GM12872 (cell line): ENCODE data around the gene VEGFA.

ENCODE experiments used
- CTCF ChIP-seq: IDR thresholded peaks from 3 replicates; pipeline ENCODE4 v1.5.1; 2011; ENCODE audit warnings: low read depth, mild to moderate bottlenecking, low read length, moderate library complexity; ENCODE audit not compliant: insufficient read depth

VEGFA gene

GRCh38 chr6:43769526-43770371 is at the start of gene VEGFA:
Gene VEGFA, plus strand, starts transcription at chr6:43770211.
- TF ChIP-seq CTCF, result peak; percentile 99

- TF ChIP-seq CTCF, result no peak
Observed at GRCh38 chr6:43720999-43721398, 49.0 kb upstream of the VEGFA start.

GRCh38 chr6:43722920-43723545 is 47.0 kb upstream of the VEGFA start:
- no peak for TF ChIP-seq CTCF

- TF ChIP-seq CTCF, result peak; percentile 86
Observed at GRCh38 chr6:43723737-43724295, 46.2 kb upstream of the VEGFA start.

GRCh38 chr6:43724354-43724753 is 45.7 kb upstream of the VEGFA start:
- TF ChIP-seq CTCF, result no peak

GRCh38 chr6:43724914-43725642 is 44.9 kb upstream of the VEGFA start:
- TF ChIP-seq CTCF, result no peak
